NCI-H2107 treated with DMSO at 0.1 percent for 48 hours (cell line): ENCODE data around the gene PROCR.
"Not testable (repeated sequence)": the region's sequence is repeated elsewhere in the genome, so short reads cannot be mapped to it uniquely, and the experiment has no call there.

Experiments used
- DNase-seq: peaks from one replicate; lab custom pipeline; 2025; ENCODE audit not compliant: unreplicated experiment; lab: John Stamatoyannopoulos, UW

PROCR gene

GRCh38 chr20:35171753-35172433, at the start of gene PROCR:
PROCR (plus strand) TSS chr20:35172072; CDS start chr20:35172155, 83 bp downstream.
- no peak for DNase-seq

- DNase-seq, result no peak
Observed at GRCh38 chr20:35122756-35123405, 49.0 kb upstream of the PROCR start.

- DNase-seq, result no peak
Observed at GRCh38 chr20:35125753-35126152, 46.1 kb upstream of the PROCR start.

GRCh38 chr20:35129647-35130069, 42.2 kb upstream of the PROCR start:
- DNase-seq, result no peak

GRCh38 chr20:35131934-35132333, 39.9 kb upstream of the PROCR start:
- DNase-seq, result no peak

GRCh38 chr20:35133031-35133430, 38.8 kb upstream of the PROCR start:
- no peak for DNase-seq

- no peak for DNase-seq
Observed at GRCh38 chr20:35133735-35134134, 38.1 kb upstream of the PROCR start.

GRCh38 chr20:35134472-35134871, 37.4 kb upstream of the PROCR start:
- no peak for DNase-seq

- no peak for DNase-seq
Observed at GRCh38 chr20:35134880-35135279, 37.0 kb upstream of the PROCR start.

GRCh38 chr20:35135867-35136586, 35.8 kb upstream of the PROCR start:
- no peak for DNase-seq

- no peak for DNase-seq
Observed at GRCh38 chr20:35144694-35145093, 27.2 kb upstream of the PROCR start.

- DNase-seq, result peak; percentile 84
Observed at GRCh38 chr20:35145141-35145564, 26.7 kb upstream of the PROCR start.

- DNase-seq, result no peak
Observed at GRCh38 chr20:35146299-35146919, 25.5 kb upstream of the PROCR start.

- DNase-seq, result peak; percentile 39
Observed at GRCh38 chr20:35146920-35147574, 24.8 kb upstream of the PROCR start, which contains the start of gene EDEM2. EDEM2 (minus strand) TSS chr20:35147336; CDS start chr20:35147258, 78 bp downstream.

- not testable (repeated sequence) for DNase-seq
Observed at GRCh38 chr20:35147575-35148071, 24.2 kb upstream of the PROCR start.

- DNase-seq, result no peak
Observed at GRCh38 chr20:35150846-35151579, 20.9 kb upstream of the PROCR start.

GRCh38 chr20:35151736-35152135, 20.1 kb upstream of the PROCR start:
- no peak for DNase-seq

- DNase-seq, result no peak
Observed at GRCh38 chr20:35155936-35156335, 15.9 kb upstream of the PROCR start.

GRCh38 chr20:35156978-35157377, 14.9 kb upstream of the PROCR start:
- DNase-seq, result no peak

GRCh38 chr20:35160341-35160740, 11.5 kb upstream of the PROCR start:
- not testable (repeated sequence) for DNase-seq
